B cell (primary cell): ENCODE results near the gene C6orf132. TPM values are rescaled to one million over a fixed set of nuclear protein-coding genes. Genes with fewer than 3 reads are reported as not detected.

Source experiments
- ATAC-seq: fragments of 200-7000 bp; cut with Tn5 transposase; one replicate; pipeline ENCODE4 v1.10.0; 2021; ENCODE audit warnings: low read depth, mild to moderate bottlenecking, moderate number of reproducible peaks, moderate library complexity
- CTCF ChIA-PET: fragments of 350-600 bp; sonication (Branson Sonifier 250); formaldehyde crosslinking; loops from one replicate; lab custom pipeline; 2021; ENCODE audit warnings: antibody characterized with exemption, inconsistent platforms; lab: Charles Lee
- POLR2A ChIA-PET: fragments of 350-600 bp; sonication (Branson Sonifier 250); formaldehyde crosslinking; loops from one replicate; lab custom pipeline; 2021; ENCODE audit warnings: antibody characterized with exemption; lab: Charles Lee
- DNase-seq: peaks from one replicate; pipeline ENCODE4 v3.0.0; 2013
- H2AFZ ChIP-seq: 2 replicates; pipeline ENCODE4 v1.6.1; 2012; ENCODE audit warnings: mild to moderate bottlenecking, low read depth, low read length; ENCODE audit not compliant: insufficient read depth, poor library complexity, severe bottlenecking
- H3K27ac ChIP-seq, 2 donors: 1 replicate in 1 of 2; 2 replicates in 1 of 2; pipeline ENCODE4 v1.5.1; 2012 to 2013; ENCODE audit warnings: low read length in 2 of 2, mild to moderate bottlenecking in 2 of 2, moderate library complexity in 1 of 2
- H3K27me3 ChIP-seq, 4 experiments: fragments of 200-600 bp in 1 of 4; sonication (generic) in 1 of 4; replicated peaks in 1 of 4; 1 replicate in 2 of 4; 2 replicates in 2 of 4; pipeline versions ENCODE4 v1.6.1 to v1.7.0; 2013 to 2016; ENCODE audit warnings: low read length in 3 of 4, mild to moderate bottlenecking in 2 of 4, mixed read lengths in 1 of 4, moderate library complexity in 1 of 4; ENCODE audit not compliant: insufficient read depth in 4 of 4, control insufficient read depth in 3 of 4; ENCODE audit errors: control extremely low read depth in 1 of 4
- H3K36me3 ChIP-seq, 2 experiments: replicated peaks in 1 of 2; 1 replicate in 1 of 2; 2 replicates in 1 of 2; pipeline versions ENCODE4 v1.6.1 to v1.7.1; 2013; ENCODE audit warnings: low read length in 1 of 2; ENCODE audit not compliant: insufficient read depth in 2 of 2, control insufficient read depth in 1 of 2; ENCODE audit errors: control extremely low read depth in 1 of 2, extremely low read depth in 1 of 2
- H3K4me1 ChIP-seq, 2 donors: fragments of 200-600 bp in 1 of 2; sonication (generic) in 1 of 2; 1 replicate in 1 of 2; 2 replicates in 1 of 2; pipeline versions ENCODE4 v1.5.1 to v1.6.1; 2013 to 2017; ENCODE audit warnings: low read length in 2 of 2; ENCODE audit not compliant: control insufficient read depth in 2 of 2, insufficient read depth in 2 of 2
- H3K4me2 ChIP-seq: replicated peaks from 2 replicates; pipeline ENCODE3; 2012; ENCODE audit warnings: mild to moderate bottlenecking, low read depth, low read length; ENCODE audit not compliant: poor library complexity, severe bottlenecking
- H3K4me3 ChIP-seq, 5 experiments: fragments of 200-600 bp in 1 of 5; sonication (generic) in 1 of 5; 1 replicate in 3 of 5; 2 replicates in 2 of 5; pipeline versions ENCODE4 v1.5.1 to v1.7.0; 2011 to 2016; ENCODE audit warnings: low read length in 4 of 5, mild to moderate bottlenecking in 4 of 5, low read depth in 2 of 5, control low read depth in 1 of 5, moderate library complexity in 1 of 5; ENCODE audit not compliant: insufficient read depth in 1 of 5; ENCODE audit errors: control extremely low read depth in 1 of 5, extremely low read depth in 1 of 5
- H3K79me2 ChIP-seq: fragments of 200-600 bp; sonication (generic); one replicate; pipeline ENCODE4 v1.6.0; 2016; ENCODE audit warnings: low read length; ENCODE audit not compliant: control insufficient read depth, insufficient read depth
- H3K9ac ChIP-seq: fragments of 200-600 bp; sonication (generic); 2 replicates; pipeline ENCODE4 v1.6.1; 2017; ENCODE audit warnings: mild to moderate bottlenecking, low read length, moderate library complexity
- H3K9me3 ChIP-seq, 3 donors: one replicate each; pipeline versions ENCODE4 v1.6.1 to v1.7.1; 2013; ENCODE audit warnings: low read length in 2 of 3; ENCODE audit not compliant: control insufficient read depth in 2 of 3, insufficient read depth in 1 of 3; ENCODE audit errors: control extremely low read depth in 1 of 3
- H4K20me1 ChIP-seq: 2 replicates; pipeline ENCODE4 v1.6.0; 2012; ENCODE audit warnings: mild to moderate bottlenecking, low read length; ENCODE audit not compliant: insufficient read depth, control insufficient read depth, poor library complexity, severe bottlenecking
- H3K27ac Mint-ChIP-seq: one replicate; pipeline ENCODE4 v1.8.0; 2021; ENCODE audit warnings: mixed read lengths
- H3K27me3 Mint-ChIP-seq: one replicate; pipeline ENCODE4 v1.8.0; 2021; ENCODE audit warnings: mixed read lengths
- H3K4me1 Mint-ChIP-seq: one replicate; pipeline ENCODE4 v1.8.0; 2021; ENCODE audit warnings: mixed read lengths
- H3K4me3 Mint-ChIP-seq: one replicate; pipeline ENCODE4 v1.8.0; 2021; ENCODE audit warnings: mixed read lengths
- H3K9me3 Mint-ChIP-seq: one replicate; pipeline ENCODE4 v1.8.0; 2022; ENCODE audit warnings: mixed read lengths; ENCODE audit not compliant: insufficient read depth
- EZH2 ChIP-seq: IDR thresholded peaks from 2 replicates; pipeline ENCODE4 v1.6.1; 2012; ENCODE audit warnings: borderline replicate concordance, low read depth, mild to moderate bottlenecking, moderate library complexity, low read length; ENCODE audit not compliant: insufficient read depth, poor library complexity, severe bottlenecking
- WGBS: methylation state at CpG from one replicate; pipeline ENCODE4 v1.1.5; 2013; ENCODE audit warnings: missing lambda C conversion rate; ENCODE audit not compliant: insufficient coverage; 5-methylcytosine and 5-hydroxymethylcytosine counted together
- intact Hi-C: fragments of 100-400 bp; cut with micrococcal nuclease; formaldehyde crosslinking; loops from one replicate; pipeline ENCODE4 v1.10.0; 2022
- polyA plus RNA-seq: library from polyadenylated mRNA; depleted of rRNA; stranded (reverse); fragments of >200 nt; gene quantifications from 2 replicates; pipeline ENCODE4 v1.2.3, GENCODE V29; 2012
- total RNA-seq, 2 donors: library from RNA; stranded (reverse); fragments of 120-200 nt in 1 of 2; gene quantifications; 1 replicate in 1 of 2; 2 replicates in 1 of 2; pipeline versions ENCODE4 v1.2.3 to v1.2.4, GENCODE V29; 2013 to 2022
- TF ChIP-seq, protein P1 (sequence below): fragments of 200-600 bp; IDR thresholded peaks from one replicate; pipeline ENCODE4 v1.8.0; 2022; ENCODE audit warnings: antibody characterized with exemption, mild to moderate bottlenecking

Gene C6orf132
- total and polyA plus RNA-seq, 2 donors (not counting 1 experiment from before 2014, with no cell fraction given), result 0.05 TPM; not detected in 1

- no peaks in the 10 kb centered on the region for H3K9me3 Mint-ChIP-seq
- ATAC-seq, result no peak
- WGBS, result 87% methylated on average over 21 of the region's 25 CpGs
- Histone ChIP-seq H4K20me1 (no peaks in the 10 kb centered on the region), H3K36me3 (no peaks in the 10 kb centered on the region), H3K79me2 (no peaks in the 10 kb centered on the region), H3K4me2 (no peak overlapping the region), H2AFZ (no peak overlapping the region), H3K27me3 (peaks cover 0 to 4% (median 0%) of the 10 kb centered on the region in 4 experiments), H3K9me3 (no peaks in the 10 kb centered on the region), H3K9ac (no peak overlapping the region), H3K4me3 (no peak overlapping the region), H3K27ac (no peak overlapping the region), H3K4me1 (no peaks in the 10 kb centered on the region)
- peaks cover 5% of the 10 kb centered on the region for H3K27me3 Mint-ChIP-seq
- ChIA-PET CTCF (interaction anchor here (0.6 kb wide), 1 partner anchor 25 kb away, joined by 3 read pairs; no protein-coding TSS in a partner anchor), POLR2A (interaction anchor here (0.5 kb wide), 1 partner anchor 9 kb away, joined by 3 read pairs; no protein-coding TSS in a partner anchor)
- DNase-seq, result no peak
- no peaks in the 10 kb centered on the region for H3K4me1 Mint-ChIP-seq
- intact Hi-C loops, result no loop called here
- TF ChIP-seq EZH2, result no peak
- no peak overlapping the region for H3K4me3 Mint-ChIP-seq
- no peak overlapping the region for H3K27ac Mint-ChIP-seq
Measured at GRCh38 chr6:42128460-42129359, 13.7 kb downstream of the C6orf132 start.

- ChIA-PET CTCF (no interaction called here), POLR2A (no interaction called here)
- no peaks in the 10 kb centered on the region for H3K4me1 ChIP-seq
- no peak overlapping the region for H2AFZ ChIP-seq
- no peaks in the 10 kb centered on the region for H3K9me3 Mint-ChIP-seq
- no peak overlapping the region for H3K4me3 Mint-ChIP-seq
- intact Hi-C loops, result no loop called here
- no peak for ATAC-seq
- no peaks in the 10 kb centered on the region for H3K4me1 Mint-ChIP-seq
- no peak overlapping the region for H3K27ac ChIP-seq
- 91% methylated on average over 3 of the region's 3 CpGs for WGBS
- H3K36me3 ChIP-seq, result no peaks in the 10 kb centered on the region
- no peak overlapping the region for H3K27ac Mint-ChIP-seq
- H3K4me2 ChIP-seq, result no peak overlapping the region
- peaks cover 5% of the 10 kb centered on the region for H3K27me3 Mint-ChIP-seq
- H3K4me3 ChIP-seq, result no peak overlapping the region
- no peaks in the 10 kb centered on the region for H3K79me2 ChIP-seq
- no peaks in the 10 kb centered on the region for H3K9me3 ChIP-seq
- H4K20me1 ChIP-seq, result no peaks in the 10 kb centered on the region
- no peak for DNase-seq
- no peak overlapping the region for H3K9ac ChIP-seq
- peaks cover 0 to 4% (median 0%) of the 10 kb centered on the region in 4 experiments for H3K27me3 ChIP-seq
- TF ChIP-seq EZH2, result no peak
- TF ChIP-seq, protein P1, sequence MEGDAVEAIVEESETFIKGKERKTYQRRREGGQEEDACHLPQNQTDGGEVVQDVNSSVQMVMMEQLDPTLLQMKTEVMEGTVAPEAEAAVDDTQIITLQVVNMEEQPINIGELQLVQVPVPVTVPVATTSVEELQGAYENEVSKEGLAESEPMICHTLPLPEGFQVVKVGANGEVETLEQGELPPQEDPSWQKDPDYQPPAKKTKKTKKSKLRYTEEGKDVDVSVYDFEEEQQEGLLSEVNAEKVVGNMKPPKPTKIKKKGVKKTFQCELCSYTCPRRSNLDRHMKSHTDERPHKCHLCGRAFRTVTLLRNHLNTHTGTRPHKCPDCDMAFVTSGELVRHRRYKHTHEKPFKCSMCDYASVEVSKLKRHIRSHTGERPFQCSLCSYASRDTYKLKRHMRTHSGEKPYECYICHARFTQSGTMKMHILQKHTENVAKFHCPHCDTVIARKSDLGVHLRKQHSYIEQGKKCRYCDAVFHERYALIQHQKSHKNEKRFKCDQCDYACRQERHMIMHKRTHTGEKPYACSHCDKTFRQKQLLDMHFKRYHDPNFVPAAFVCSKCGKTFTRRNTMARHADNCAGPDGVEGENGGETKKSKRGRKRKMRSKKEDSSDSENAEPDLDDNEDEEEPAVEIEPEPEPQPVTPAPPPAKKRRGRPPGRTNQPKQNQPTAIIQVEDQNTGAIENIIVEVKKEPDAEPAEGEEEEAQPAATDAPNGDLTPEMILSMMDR, result no peak
Measured at GRCh38 chr6:42125663-42126062, 16.8 kb downstream of the C6orf132 start.
